Measurements from ENCODE around the gene FSTL4.

DNA sequence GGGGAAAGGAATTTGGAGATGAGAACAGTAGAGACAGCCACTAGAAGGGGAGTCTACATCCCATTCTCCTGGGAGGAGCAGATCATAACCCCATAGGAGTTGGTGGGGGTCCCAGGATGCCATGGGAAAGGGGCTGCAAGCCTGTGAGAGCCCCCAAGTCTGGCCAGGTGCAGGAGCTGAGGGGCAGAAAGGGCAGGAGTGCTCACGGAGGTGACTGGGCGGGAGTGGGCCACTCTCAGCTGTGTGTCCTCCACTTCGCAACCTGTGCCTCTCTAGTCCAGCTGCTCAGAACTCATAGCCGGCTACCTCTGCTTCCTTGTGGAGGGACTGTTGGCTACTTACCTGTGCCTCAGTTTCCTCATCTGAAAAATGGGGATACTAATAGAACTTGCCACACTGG lies 263.9 kb downstream of the FSTL4 start:
- TF ChIP-seq, protein P1, sequence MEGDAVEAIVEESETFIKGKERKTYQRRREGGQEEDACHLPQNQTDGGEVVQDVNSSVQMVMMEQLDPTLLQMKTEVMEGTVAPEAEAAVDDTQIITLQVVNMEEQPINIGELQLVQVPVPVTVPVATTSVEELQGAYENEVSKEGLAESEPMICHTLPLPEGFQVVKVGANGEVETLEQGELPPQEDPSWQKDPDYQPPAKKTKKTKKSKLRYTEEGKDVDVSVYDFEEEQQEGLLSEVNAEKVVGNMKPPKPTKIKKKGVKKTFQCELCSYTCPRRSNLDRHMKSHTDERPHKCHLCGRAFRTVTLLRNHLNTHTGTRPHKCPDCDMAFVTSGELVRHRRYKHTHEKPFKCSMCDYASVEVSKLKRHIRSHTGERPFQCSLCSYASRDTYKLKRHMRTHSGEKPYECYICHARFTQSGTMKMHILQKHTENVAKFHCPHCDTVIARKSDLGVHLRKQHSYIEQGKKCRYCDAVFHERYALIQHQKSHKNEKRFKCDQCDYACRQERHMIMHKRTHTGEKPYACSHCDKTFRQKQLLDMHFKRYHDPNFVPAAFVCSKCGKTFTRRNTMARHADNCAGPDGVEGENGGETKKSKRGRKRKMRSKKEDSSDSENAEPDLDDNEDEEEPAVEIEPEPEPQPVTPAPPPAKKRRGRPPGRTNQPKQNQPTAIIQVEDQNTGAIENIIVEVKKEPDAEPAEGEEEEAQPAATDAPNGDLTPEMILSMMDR (IDR thresholded peaks at IDR 0.05), result no peak
- TF ChIP-seq POLR2A (IDR thresholded peaks at IDR 0.05) (no peak), POLR2AphosphoS5 (IDR thresholded peaks at IDR 0.05) (no peak)
